HEK293 (cell line): ENCODE data around the gene C11orf21.

ENCODE experiments used
- FEZF1 ChIP-seq: fragments of 450-650 bp; formaldehyde crosslinking; IDR thresholded peaks from 2 replicates; pipeline ENCODE4 v1.5.1; 2016; ENCODE audit warnings: missing biosample characterization, missing genetic modification characterization
- KLF10 ChIP-seq: fragments of 450-650 bp; IDR thresholded peaks from 2 replicates; pipeline ENCODE4 v1.5.1; 2018; ENCODE audit warnings: missing biosample characterization, mild to moderate bottlenecking, missing genetic modification characterization
- ZNF19 ChIP-seq: fragments of 450-650 bp; formaldehyde crosslinking; IDR thresholded peaks from 2 replicates; pipeline ENCODE4; 2016; ENCODE audit warnings: missing biosample characterization, missing genetic modification characterization, low read depth
- ZNF423 ChIP-seq: fragments of 450-650 bp; formaldehyde crosslinking; IDR thresholded peaks from 2 replicates; pipeline ENCODE4 v1.5.1; 2016; ENCODE audit warnings: missing biosample characterization, missing genetic modification characterization
- ZNF529 ChIP-seq: fragments of 450-650 bp; formaldehyde crosslinking; IDR thresholded peaks from 2 replicates; pipeline ENCODE4 v1.5.1; 2017; ENCODE audit warnings: missing genetic modification characterization, missing biosample characterization; ENCODE audit not compliant: insufficient replicate concordance
- TF ChIP-seq, protein P1 (sequence below): fragments of 450-650 bp; formaldehyde crosslinking; IDR thresholded peaks from 2 replicates; pipeline ENCODE4 v1.5.1; 2016; ENCODE audit warnings: missing biosample characterization, missing genetic modification characterization
- TF ChIP-seq, protein P2 (sequence below): IDR thresholded peaks from 2 replicates; pipeline ENCODE4 v1.6.1; 2011; ENCODE audit warnings: mild to moderate bottlenecking, low read depth, low read length, borderline replicate concordance
- TF ChIP-seq, protein P3 (sequence below): fragments of 450-650 bp; formaldehyde crosslinking; IDR thresholded peaks from 2 replicates; pipeline ENCODE4 v1.5.1; 2016; ENCODE audit warnings: missing biosample characterization, missing genetic modification characterization
- TF ChIP-seq, protein P4 (sequence below): fragments of 450-650 bp; formaldehyde crosslinking; IDR thresholded peaks from 2 replicates; pipeline ENCODE4 v1.5.1; 2016; ENCODE audit warnings: missing biosample characterization, missing genetic modification characterization
- TF ChIP-seq, protein P5 (sequence below): fragments of 450-650 bp; formaldehyde crosslinking; IDR thresholded peaks from 2 replicates; pipeline ENCODE4 v1.5.1; 2016; ENCODE audit warnings: missing biosample characterization, missing genetic modification characterization

DNA sequence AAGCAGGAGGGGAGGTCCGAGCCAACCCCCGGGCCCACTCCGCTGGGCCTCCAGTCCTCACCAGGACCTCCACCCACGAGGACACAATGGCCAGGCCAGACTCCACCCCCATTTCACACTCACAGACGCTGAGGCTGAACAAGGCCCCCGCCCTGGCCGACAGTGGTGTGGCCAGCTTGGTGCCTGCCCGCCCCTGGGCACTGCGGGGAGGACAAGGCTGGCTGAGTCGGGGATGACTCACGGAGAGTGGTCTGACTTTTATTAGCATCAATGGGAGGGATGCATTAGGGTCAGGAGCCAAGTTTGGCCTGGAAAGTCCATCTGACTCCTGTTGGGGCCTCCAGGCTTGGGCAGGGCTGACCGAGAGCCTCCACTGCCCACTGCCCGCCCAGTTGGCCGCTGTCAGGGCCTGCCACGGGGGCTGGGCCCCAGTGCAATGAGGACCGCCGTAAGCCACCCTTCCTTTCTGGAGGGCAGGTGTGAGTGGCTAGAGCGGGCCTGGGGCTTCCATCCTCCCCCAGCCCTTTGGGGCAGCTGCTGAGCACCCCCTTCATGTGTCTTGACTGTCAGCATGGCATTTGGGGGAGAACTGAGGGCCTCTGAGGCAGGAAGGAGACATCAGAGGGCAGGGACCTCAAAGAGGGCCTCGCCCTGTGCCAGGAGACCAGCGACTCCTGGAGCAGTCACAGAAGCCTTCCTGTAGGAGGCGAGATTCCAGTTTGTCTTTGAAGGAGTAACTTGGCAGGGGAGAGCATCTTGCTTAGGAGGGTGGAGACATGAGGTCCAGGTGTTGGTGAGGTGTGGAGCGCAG is 10.7 kb upstream of the C11orf21 start:
- TF ChIP-seq, protein P1, sequence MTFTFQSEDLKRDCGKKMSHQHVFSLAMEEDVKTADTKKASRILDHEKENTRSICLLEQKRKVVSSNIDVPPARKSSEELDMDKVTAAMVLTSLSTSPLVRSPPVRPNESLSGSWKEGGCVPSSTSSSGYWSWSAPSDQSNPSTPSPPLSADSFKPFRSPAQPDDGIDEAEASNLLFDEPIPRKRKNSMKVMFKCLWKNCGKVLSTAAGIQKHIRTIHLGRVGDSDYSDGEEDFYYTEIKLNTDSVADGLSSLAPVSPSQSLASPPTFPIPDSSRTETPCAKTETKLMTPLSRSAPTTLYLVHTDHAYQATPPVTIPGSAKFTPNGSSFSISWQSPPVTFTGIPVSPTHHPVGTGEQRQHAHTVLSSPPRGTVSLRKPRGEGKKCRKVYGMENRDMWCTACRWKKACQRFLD (tag by site-specific recombination), result no peak
- TF ChIP-seq, protein P2, sequence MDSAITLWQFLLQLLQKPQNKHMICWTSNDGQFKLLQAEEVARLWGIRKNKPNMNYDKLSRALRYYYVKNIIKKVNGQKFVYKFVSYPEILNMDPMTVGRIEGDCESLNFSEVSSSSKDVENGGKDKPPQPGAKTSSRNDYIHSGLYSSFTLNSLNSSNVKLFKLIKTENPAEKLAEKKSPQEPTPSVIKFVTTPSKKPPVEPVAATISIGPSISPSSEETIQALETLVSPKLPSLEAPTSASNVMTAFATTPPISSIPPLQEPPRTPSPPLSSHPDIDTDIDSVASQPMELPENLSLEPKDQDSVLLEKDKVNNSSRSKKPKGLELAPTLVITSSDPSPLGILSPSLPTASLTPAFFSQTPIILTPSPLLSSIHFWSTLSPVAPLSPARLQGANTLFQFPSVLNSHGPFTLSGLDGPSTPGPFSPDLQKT, result no peak
- TF ChIP-seq FEZF1 (no peak), KLF10 (tag by site-specific recombination) (no peak), ZNF529 (tag by site-specific recombination) (no peak), ZNF423 (tag by site-specific recombination) (no peak), ZNF19 (no peak)
- TF ChIP-seq, protein P3, sequence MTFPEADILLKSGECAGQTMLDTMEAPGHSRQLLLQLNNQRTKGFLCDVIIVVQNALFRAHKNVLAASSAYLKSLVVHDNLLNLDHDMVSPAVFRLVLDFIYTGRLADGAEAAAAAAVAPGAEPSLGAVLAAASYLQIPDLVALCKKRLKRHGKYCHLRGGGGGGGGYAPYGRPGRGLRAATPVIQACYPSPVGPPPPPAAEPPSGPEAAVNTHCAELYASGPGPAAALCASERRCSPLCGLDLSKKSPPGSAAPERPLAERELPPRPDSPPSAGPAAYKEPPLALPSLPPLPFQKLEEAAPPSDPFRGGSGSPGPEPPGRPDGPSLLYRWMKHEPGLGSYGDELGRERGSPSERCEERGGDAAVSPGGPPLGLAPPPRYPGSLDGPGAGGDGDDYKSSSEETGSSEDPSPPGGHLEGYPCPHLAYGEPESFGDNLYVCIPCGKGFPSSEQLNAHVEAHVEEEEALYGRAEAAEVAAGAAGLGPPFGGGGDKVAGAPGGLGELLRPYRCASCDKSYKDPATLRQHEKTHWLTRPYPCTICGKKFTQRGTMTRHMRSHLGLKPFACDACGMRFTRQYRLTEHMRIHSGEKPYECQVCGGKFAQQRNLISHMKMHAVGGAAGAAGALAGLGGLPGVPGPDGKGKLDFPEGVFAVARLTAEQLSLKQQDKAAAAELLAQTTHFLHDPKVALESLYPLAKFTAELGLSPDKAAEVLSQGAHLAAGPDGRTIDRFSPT (tag by site-specific recombination), result no peak
- TF ChIP-seq, protein P4, sequence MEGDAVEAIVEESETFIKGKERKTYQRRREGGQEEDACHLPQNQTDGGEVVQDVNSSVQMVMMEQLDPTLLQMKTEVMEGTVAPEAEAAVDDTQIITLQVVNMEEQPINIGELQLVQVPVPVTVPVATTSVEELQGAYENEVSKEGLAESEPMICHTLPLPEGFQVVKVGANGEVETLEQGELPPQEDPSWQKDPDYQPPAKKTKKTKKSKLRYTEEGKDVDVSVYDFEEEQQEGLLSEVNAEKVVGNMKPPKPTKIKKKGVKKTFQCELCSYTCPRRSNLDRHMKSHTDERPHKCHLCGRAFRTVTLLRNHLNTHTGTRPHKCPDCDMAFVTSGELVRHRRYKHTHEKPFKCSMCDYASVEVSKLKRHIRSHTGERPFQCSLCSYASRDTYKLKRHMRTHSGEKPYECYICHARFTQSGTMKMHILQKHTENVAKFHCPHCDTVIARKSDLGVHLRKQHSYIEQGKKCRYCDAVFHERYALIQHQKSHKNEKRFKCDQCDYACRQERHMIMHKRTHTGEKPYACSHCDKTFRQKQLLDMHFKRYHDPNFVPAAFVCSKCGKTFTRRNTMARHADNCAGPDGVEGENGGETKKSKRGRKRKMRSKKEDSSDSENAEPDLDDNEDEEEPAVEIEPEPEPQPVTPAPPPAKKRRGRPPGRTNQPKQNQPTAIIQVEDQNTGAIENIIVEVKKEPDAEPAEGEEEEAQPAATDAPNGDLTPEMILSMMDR (tag by site-specific recombination), result no peak
- TF ChIP-seq, protein P5, sequence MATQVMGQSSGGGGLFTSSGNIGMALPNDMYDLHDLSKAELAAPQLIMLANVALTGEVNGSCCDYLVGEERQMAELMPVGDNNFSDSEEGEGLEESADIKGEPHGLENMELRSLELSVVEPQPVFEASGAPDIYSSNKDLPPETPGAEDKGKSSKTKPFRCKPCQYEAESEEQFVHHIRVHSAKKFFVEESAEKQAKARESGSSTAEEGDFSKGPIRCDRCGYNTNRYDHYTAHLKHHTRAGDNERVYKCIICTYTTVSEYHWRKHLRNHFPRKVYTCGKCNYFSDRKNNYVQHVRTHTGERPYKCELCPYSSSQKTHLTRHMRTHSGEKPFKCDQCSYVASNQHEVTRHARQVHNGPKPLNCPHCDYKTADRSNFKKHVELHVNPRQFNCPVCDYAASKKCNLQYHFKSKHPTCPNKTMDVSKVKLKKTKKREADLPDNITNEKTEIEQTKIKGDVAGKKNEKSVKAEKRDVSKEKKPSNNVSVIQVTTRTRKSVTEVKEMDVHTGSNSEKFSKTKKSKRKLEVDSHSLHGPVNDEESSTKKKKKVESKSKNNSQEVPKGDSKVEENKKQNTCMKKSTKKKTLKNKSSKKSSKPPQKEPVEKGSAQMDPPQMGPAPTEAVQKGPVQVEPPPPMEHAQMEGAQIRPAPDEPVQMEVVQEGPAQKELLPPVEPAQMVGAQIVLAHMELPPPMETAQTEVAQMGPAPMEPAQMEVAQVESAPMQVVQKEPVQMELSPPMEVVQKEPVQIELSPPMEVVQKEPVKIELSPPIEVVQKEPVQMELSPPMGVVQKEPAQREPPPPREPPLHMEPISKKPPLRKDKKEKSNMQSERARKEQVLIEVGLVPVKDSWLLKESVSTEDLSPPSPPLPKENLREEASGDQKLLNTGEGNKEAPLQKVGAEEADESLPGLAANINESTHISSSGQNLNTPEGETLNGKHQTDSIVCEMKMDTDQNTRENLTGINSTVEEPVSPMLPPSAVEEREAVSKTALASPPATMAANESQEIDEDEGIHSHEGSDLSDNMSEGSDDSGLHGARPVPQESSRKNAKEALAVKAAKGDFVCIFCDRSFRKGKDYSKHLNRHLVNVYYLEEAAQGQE (tag by site-specific recombination), result no peak
